K562 (cell line): ENCODE measurements around the gene EMID1. TPM values are rescaled to one million over a fixed set of nuclear protein-coding genes. Genes with fewer than 3 reads are reported as not detected.
A peak's percentile ranks its signal among the peaks of the same experiment; 100 is the strongest.

Experiments
- ATAC-seq: fragments of 200-7000 bp; cut with Tn5 transposase; 3 replicates; pipeline ENCODE4 v1.9.1; 2020; ENCODE audit warnings: moderate library complexity
- BruUV-seq: library from RNA; stranded (reverse); fragments of 400-500 nt; replicated peaks from 2 replicates; lab custom pipeline; 2021; lab: Mats Ljungman, UMichigan
- CTCF ChIA-PET: fragments of 300-600 bp; formaldehyde crosslinking; extraction: SDS; loops from one replicate; lab custom pipeline; 2021; ENCODE audit warnings: low intra/inter-chr PET ratio; lab: Yijun Ruan, JAX
- POLR2A ChIA-PET: fragments of 300-600, 350-650 bp; sonication (Branson Sonifier 250); formaldehyde crosslinking; extraction: SDS; loops from one replicate; lab custom pipeline; 2021; ENCODE audit warnings: antibody characterized with exemption, inconsistent platforms; lab: Yijun Ruan, JAX
- DNase-seq, 4 experiments: peaks; one replicate each; pipeline versions ENCODE4 v3.0.0 to v3.0.0-alpha.2; 2011 to 2018; ENCODE audit warnings: low spot score in 3 of 4, mixed read lengths in 3 of 4; ENCODE audit errors: extremely low read depth in 1 of 4
- FAIRE-seq: peaks from 2 replicates; lab custom pipeline; 2011; peaks lifted over from hg19 to GRCh38; lab: Jason Lieb, UNC
- H2AFZ ChIP-seq: 2 replicates; pipeline ENCODE4 v1.6.0; 2011; ENCODE audit warnings: low read depth, low read length, control low read depth, inconsistent platforms
- H3K27ac ChIP-seq: fragments of 200-600 bp; 3 replicates; pipeline ENCODE4 v1.8.0; 2011; ENCODE audit warnings: low read depth, mild to moderate bottlenecking, control low read depth, inconsistent platforms, low read length, moderate library complexity, mixed read lengths; ENCODE audit errors: extremely low read depth
- H3K27me3 ChIP-seq, 2 experiments: fragments of 300-600 bp in 1 of 2; 2 replicates in 1 of 2; 3 replicates in 1 of 2; pipeline versions ENCODE4 v1.6.0 to v1.8.0; 2011; ENCODE audit warnings: inconsistent platforms in 2 of 2, low read length in 2 of 2, mild to moderate bottlenecking in 1 of 2, mixed read lengths in 1 of 2, moderate library complexity in 1 of 2; ENCODE audit not compliant: control insufficient read depth in 2 of 2, insufficient read depth in 2 of 2
- H3K36me3 ChIP-seq: fragments of 300-600 bp; 3 replicates; pipeline ENCODE4 v1.8.0; 2011; ENCODE audit warnings: mild to moderate bottlenecking, low read length, inconsistent platforms; ENCODE audit not compliant: control insufficient read depth, insufficient read depth
- H3K4me1 ChIP-seq, 2 experiments: fragments of 200-600 bp in 1 of 2; replicated peaks in 1 of 2; 2 replicates in 1 of 2; 3 replicates in 1 of 2; pipeline versions ENCODE4 v1.5.1 to v1.8.0; 2011; ENCODE audit warnings: inconsistent platforms in 2 of 2, low read length in 2 of 2, mild to moderate bottlenecking in 1 of 2, mixed read lengths in 1 of 2, moderate library complexity in 1 of 2; ENCODE audit not compliant: control insufficient read depth in 2 of 2, insufficient read depth in 2 of 2
- H3K4me2 ChIP-seq: 2 replicates; pipeline ENCODE4 v1.6.1; 2011; ENCODE audit warnings: low read length, control low read depth, inconsistent platforms, mixed read lengths; ENCODE audit not compliant: insufficient read depth
- H3K4me3 ChIP-seq: fragments of 200-600 bp; sonication (generic), shearing (Covaris generic); 2 replicates; pipeline ENCODE4 v1.5.1; 2016; ENCODE audit warnings: control low read depth, inconsistent platforms
- H3K79me2 ChIP-seq: fragments of 200-600 bp; 3 replicates; pipeline ENCODE4 v1.8.0; 2011; ENCODE audit warnings: low read length, inconsistent platforms; ENCODE audit not compliant: control insufficient read depth, insufficient read depth
- H3K9ac ChIP-seq, 2 experiments: 2 replicates each; pipeline versions ENCODE4 v1.6.0 to v1.6.1; 2011; ENCODE audit warnings: low read depth in 2 of 2, low read length in 2 of 2, control low read depth in 1 of 2, inconsistent platforms in 1 of 2, mild to moderate bottlenecking in 1 of 2, mixed read lengths in 1 of 2; ENCODE audit not compliant: insufficient read depth in 1 of 2
- H3K9me1 ChIP-seq: one replicate; pipeline ENCODE4 v1.6.0; 2011; ENCODE audit warnings: inconsistent platforms, mild to moderate bottlenecking, low read length, moderate library complexity; ENCODE audit not compliant: control insufficient read depth, insufficient read depth
- H3K9me3 ChIP-seq: replicated peaks from 2 replicates; pipeline ENCODE4 v1.5.1; 2011; ENCODE audit warnings: low read depth, low read length, inconsistent platforms; ENCODE audit not compliant: control insufficient read depth, insufficient read depth
- H4K20me1 ChIP-seq: replicated peaks from 2 replicates; pipeline ENCODE4 v1.6.1; 2011; ENCODE audit warnings: low read length, inconsistent platforms, mixed read lengths; ENCODE audit not compliant: control insufficient read depth, insufficient read depth
- CBX3 ChIP-seq, 2 experiments: IDR thresholded peaks; 1 replicate in 1 of 2; 2 replicates in 1 of 2; pipeline ENCODE4 v1.6.1; 2012; ENCODE audit warnings: inconsistent platforms in 2 of 2, low read length in 2 of 2, borderline replicate concordance in 1 of 2, control low read depth in 1 of 2
- DEAF1 ChIP-seq: fragments of 450-650 bp; formaldehyde crosslinking; IDR thresholded peaks from 2 replicates; pipeline ENCODE4 v1.4.0; 2020; ENCODE audit warnings: mild to moderate bottlenecking, moderate library complexity
- ELF2 ChIP-seq: fragments of 250-450 bp; sonication (Bioruptor Pico); IDR thresholded peaks from 2 replicates; pipeline ENCODE4 v1.5.0; 2021; ENCODE audit warnings: mild to moderate bottlenecking
- KLF16 ChIP-seq: IDR thresholded peaks from 2 replicates; pipeline ENCODE4 v1.6.1; 2016; ENCODE audit warnings: antibody characterized with exemption
- SMC3 ChIP-seq: conservative IDR thresholded peaks from 2 replicates; pipeline ENCODE4 v1.6.1; 2011; ENCODE audit warnings: low read depth, low read length, improper control_type of control experiment; ENCODE audit not compliant: insufficient read depth
- TGIF2 ChIP-seq: sonication (generic); formaldehyde crosslinking; IDR thresholded peaks from 2 replicates; pipeline ENCODE4 v1.8.1; 2022; ENCODE audit warnings: mild to moderate bottlenecking, missing genetic modification reagents, moderate library complexity
- ZBTB34 ChIP-seq: fragments of 250-450 bp; sonication (Bioruptor Pico); IDR thresholded peaks from 2 replicates; pipeline ENCODE4 v1.8.0; 2021; ENCODE audit warnings: mild to moderate bottlenecking, moderate library complexity
- ZNF75A ChIP-seq: fragments of 450-650 bp; formaldehyde crosslinking; IDR thresholded peaks from 2 replicates; pipeline ENCODE4 v1.4.0; 2020; ENCODE audit warnings: mild to moderate bottlenecking
- WGBS: fragments of 100-300 bp; shearing (Covaris generic); methylation state at CpG from one replicate; pipeline ENCODE4 v1.1.6; 2016; ENCODE audit warnings: low coverage, mixed read lengths; ENCODE audit not compliant: insufficient coverage; ENCODE audit errors: missing lambda C conversion rate; 5-methylcytosine and 5-hydroxymethylcytosine counted together
- in situ Hi-C: fragments of 300-500 bp; cut with MboI; formaldehyde crosslinking; loops from 4 replicates; pipeline ENCODE4 v1.15.0; 2018; ENCODE audit warnings: inconsistent platforms, mixed read lengths
- intact Hi-C: fragments of 100-400 bp; cut with micrococcal nuclease; formaldehyde crosslinking; loops from 2 replicates; pipeline ENCODE4 v1.14.2; 2022
- polyA plus RNA-seq, 8 experiments: library from polyadenylated mRNA; depleted of rRNA in 4 of 8; stranded (reverse) in 5 of 8; unstranded in 3 of 8; fragments of >200 nt; fragmentation: Nextera tagmentation in 2 of 8; fragmentation: Illumina TruSeq in 1 of 8; extraction: Ambion mirVana in 2 of 8; extraction: Trizol in 1 of 8; gene quantifications; 2 replicates each; pipeline versions ENCODE4 v1.2.1 to v1.2.3, GENCODE V29; 2011 to 2014; ENCODE audit warnings: inconsistent platforms in 1 of 8, missing spikeins in 1 of 8
- total RNA-seq, 7 experiments: library from RNA; depleted of rRNA in 6 of 7; stranded (reverse); fragments of >200 nt in 6 of 7; fragmentation: Illumina TruSeq in 2 of 7; extraction: Trizol in 2 of 7; gene quantifications; 2 replicates each; pipeline versions ENCODE4 v1.2.1 to v1.2.3, GENCODE V29; 2011 to 2021; ENCODE audit warnings: low replicate concordance in 1 of 7

Gene EMID1
- total and polyA plus RNA-seq, 9 of the 15 experiments (the other 6 are each of a cell fraction or from before 2014, with no cell fraction given): 0.15 to 7.2 (median 2.7) TPM

DNA sequence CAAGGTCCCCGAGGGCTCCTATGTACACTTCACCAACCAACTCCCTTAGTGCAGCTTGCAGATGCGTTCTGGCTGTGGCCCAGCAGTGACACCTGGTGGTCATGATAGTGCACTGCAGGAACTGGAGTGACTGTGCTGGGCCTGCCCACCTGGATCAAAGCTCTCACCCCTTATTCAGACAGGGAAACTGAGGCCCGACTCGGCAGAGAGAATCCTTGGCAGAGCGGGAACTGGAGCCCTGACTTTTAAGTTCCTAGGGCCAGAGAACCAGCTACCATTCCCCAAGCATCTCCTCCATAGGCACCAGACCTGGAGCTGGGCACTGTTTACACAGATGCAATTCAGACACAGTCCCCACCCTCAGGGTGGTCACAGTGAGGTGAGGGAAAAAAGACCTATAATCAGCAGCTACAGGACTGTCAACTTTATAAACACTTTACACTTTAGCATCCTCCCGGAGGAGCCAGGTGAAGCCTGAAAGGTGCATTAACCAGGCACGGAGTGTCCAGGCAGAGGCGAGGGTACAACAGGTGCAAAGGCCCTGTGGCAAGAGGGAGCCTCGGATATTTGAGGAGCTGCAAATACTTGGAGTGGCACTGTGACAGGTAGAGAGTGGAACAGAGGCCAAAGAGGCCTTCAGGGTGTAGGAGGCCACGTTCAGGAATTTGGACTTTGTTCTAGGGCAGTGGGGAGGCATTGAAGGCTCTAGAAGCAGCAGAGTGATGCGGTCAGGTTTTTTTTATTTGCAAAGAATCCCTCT, 40.1 kb downstream of the EMID1 start:
- intact Hi-C loops: loop anchor here (2.0 to 10.0 kb wide), 4 partner anchors 89 to 641 kb away; no protein-coding TSS in a partner anchor
- Histone ChIP-seq H3K9ac (0 out of 4 replicates have a peak overlapping the region, but pooled peaks of 1 of the 2 experiments have one; percentile 28), H3K4me3 (no peak overlapping the region), H2AFZ (no peak overlapping the region), H3K9me1 (no peaks in the 10 kb centered on the region), H3K9me3 (no peaks in the 10 kb centered on the region), H3K36me3 (no peaks in the 10 kb centered on the region), H3K27me3 (no peaks in the 10 kb centered on the region), H3K4me2 (no peak overlapping the region), H3K4me1 (peaks cover 0 to 6% of the 10 kb centered on the region in 2 experiments; a peak in 2 of 5 replicates), H3K27ac (no peak overlapping the region), H4K20me1 (0 out of 2 replicates have a peak, but pooled peaks cover 4% of the 10 kb centered on the region), H3K79me2 (no peaks in the 10 kb centered on the region)
- peak; percentile 63 to 72 (median 65) for DNase-seq
- WGBS: 25% methylated on average over 9 of the region's 11 CpGs
- ChIA-PET CTCF (interaction anchor here (0.5 to 1.7 kb wide), 4 partner anchors 43 to 645 kb away, joined by 3 to 10 read pairs (median 5); no protein-coding TSS in a partner anchor), POLR2A (interaction anchor here (0.7 to 1.4 kb wide), 7 partner anchors 11 to 143 kb away, joined by 3 to 5 read pairs (median 3); partner anchors contain the start of gene EWSR1)
- peak; percentile 97 for ATAC-seq
- in situ Hi-C loops: loop anchor here (5.0 kb wide), 1 partner anchor 189 kb away; no protein-coding TSS in a partner anchor
- no TSS peak for BruUV-seq
- peak; percentile 79 for FAIRE-seq
- TF ChIP-seq ZBTB34 (CRISPR knock-in tag) (no peak), CBX3 (IDR thresholded peaks at IDR 0.05; ENCODE audit: borderline replicate concordance in 1 of 2, low read length in 2 of 2) (no peak), KLF16 (0 out of 2 replicates have a peak, but pooled peaks have one; percentile 26), TGIF2 (CRISPR knock-in tag) (no peak), SMC3 (peak; percentile 91), ELF2 (CRISPR knock-in tag) (no peak), DEAF1 (peak; percentile 60; the same call in 1 of the 2 replicates), ZNF75A (CRISPR knock-in tag) (no peak)
